Activated CD4-positive, alpha-beta T cell treated with anti-CD3 and anti-CD28 coated beads, Interleukin-2, amount 50 U/mL, for 4 hours (primary cell): Measurements from ENCODE around the gene EPO.

Experiments
- DNase-seq, 2 experiments: peaks; one replicate each; pipeline ENCODE4 v3.0.0-alpha.2; 2020

Gene EPO

GRCh38 chr7:100720279-100720670 is at the start of gene EPO:
EPO (plus strand) TSS chr7:100720468; CDS start chr7:100720981, 513 bp downstream.
- no peak for DNase-seq

- DNase-seq = no peak
Measured at GRCh38 chr7:100671353-100672327, 48.6 kb upstream of the EPO start.

GRCh38 chr7:100673302-100673941 is 46.8 kb upstream of the EPO start, which contains the start of gene GNB2:
GNB2 (plus strand) TSS chr7:100673740; CDS start chr7:100676266, 2,526 bp downstream.
- DNase-seq = peak; percentile 98 to 99

GRCh38 chr7:100673942-100674410 is 46.3 kb upstream of the EPO start:
- DNase-seq = peak in 1 of 2 experiments; percentile 27

GRCh38 chr7:100674411-100675104 is 45.7 kb upstream of the EPO start:
- DNase-seq = no peak

- DNase-seq = peak in 1 of 2 experiments; percentile 41
Measured at GRCh38 chr7:100675105-100675451, 45.2 kb upstream of the EPO start.

GRCh38 chr7:100675581-100676350 is 44.5 kb upstream of the EPO start:
- DNase-seq = peak; percentile 74 to 77

GRCh38 chr7:100676501-100677306 is 43.6 kb upstream of the EPO start:
- no peak for DNase-seq

- no peak for DNase-seq
Measured at GRCh38 chr7:100677308-100678267, 42.7 kb upstream of the EPO start.

GRCh38 chr7:100678291-100678984 is 41.8 kb upstream of the EPO start:
- DNase-seq = no peak

GRCh38 chr7:100679129-100679926 is 40.9 kb upstream of the EPO start:
- no peak for DNase-seq

GRCh38 chr7:100679927-100680575 is 40.2 kb upstream of the EPO start:
- no peak for DNase-seq

GRCh38 chr7:100680576-100681271 is 39.5 kb upstream of the EPO start:
- no peak for DNase-seq

- DNase-seq = no peak
Measured at GRCh38 chr7:100681491-100682227, 38.6 kb upstream of the EPO start.

- no peak for DNase-seq
Measured at GRCh38 chr7:100682228-100682741, 38.0 kb upstream of the EPO start.

- DNase-seq = no peak
Measured at GRCh38 chr7:100682991-100683658, 37.1 kb upstream of the EPO start.
